Vagina (tissue), 2 donors: Measurements from ENCODE around the gene PTK6. TPM values are rescaled to one million over a fixed set of nuclear protein-coding genes. Genes with fewer than 3 reads are reported as not detected.

Experiments
- DNase-seq, 2 donors: peaks; one replicate each; pipeline ENCODE4 v3.0.0-alpha.2; 2017; ENCODE audit errors: extremely low spot score in 2 of 2
- H3K27ac ChIP-seq: fragments of 200-600 bp; sonication (generic); one replicate; pipeline ENCODE4 v1.5.1; 2019
- H3K27me3 ChIP-seq: fragments of 200-600 bp; sonication (generic); one replicate; pipeline ENCODE4 v1.5.1; 2019
- H3K36me3 ChIP-seq, 2 donors: fragments of 200-600 bp; sonication (generic); one replicate each; pipeline ENCODE4 v1.5.1; 2017 to 2019
- H3K4me1 ChIP-seq: fragments of 200-600 bp; sonication (generic); one replicate; pipeline ENCODE4 v1.5.1; 2019
- H3K4me3 ChIP-seq, 2 donors: fragments of 200-600 bp; sonication (generic); 1 replicate in 1 of 2; 2 replicates in 1 of 2; pipeline ENCODE4 v1.5.1; 2016 to 2019
- H3K9me3 ChIP-seq: fragments of 200-600 bp; sonication (generic); one replicate; pipeline ENCODE4 v1.5.1; 2019
- POLR2A ChIP-seq, 2 donors: fragments of 450-650 bp; IDR thresholded peaks; one replicate each; pipeline ENCODE4 v1.6.1; 2017; ENCODE audit warnings: antibody characterized with exemption in 2 of 2, mild to moderate bottlenecking in 2 of 2, moderate library complexity in 2 of 2
- POLR2AphosphoS5 ChIP-seq, 2 donors: sonication (generic); formaldehyde crosslinking; IDR thresholded peaks; one replicate each; pipeline ENCODE4 v1.9.0; 2017; ENCODE audit warnings: antibody characterized with exemption in 2 of 2, mild to moderate bottlenecking in 2 of 2, low read depth in 1 of 2; ENCODE audit not compliant: insufficient read depth in 1 of 2
- intact Hi-C: fragments of 100-400 bp; cut with DNase I; formaldehyde crosslinking; loops from one replicate; pipeline ENCODE4 v1.15.1; 2023
- total RNA-seq: library from RNA; depleted of rRNA; stranded (reverse); fragments of >200 nt; gene quantifications from one replicate; pipeline ENCODE4 v1.2.3, GENCODE V29; 2016
- TF ChIP-seq, protein P1 (sequence below), 3 experiments: fragments of 450-650 bp in 2 of 3; fragments of 200-600 bp in 1 of 3; sonication (generic) in 1 of 3; IDR thresholded peaks; one replicate each; pipeline ENCODE4 v1.5.1; 2017 to 2019; ENCODE audit warnings: antibody characterized with exemption in 3 of 3, mild to moderate bottlenecking in 2 of 3, moderate library complexity in 2 of 3

Gene PTK6
- total RNA-seq, 1 donor from 2014 or later = 25.8 TPM

DNA sequence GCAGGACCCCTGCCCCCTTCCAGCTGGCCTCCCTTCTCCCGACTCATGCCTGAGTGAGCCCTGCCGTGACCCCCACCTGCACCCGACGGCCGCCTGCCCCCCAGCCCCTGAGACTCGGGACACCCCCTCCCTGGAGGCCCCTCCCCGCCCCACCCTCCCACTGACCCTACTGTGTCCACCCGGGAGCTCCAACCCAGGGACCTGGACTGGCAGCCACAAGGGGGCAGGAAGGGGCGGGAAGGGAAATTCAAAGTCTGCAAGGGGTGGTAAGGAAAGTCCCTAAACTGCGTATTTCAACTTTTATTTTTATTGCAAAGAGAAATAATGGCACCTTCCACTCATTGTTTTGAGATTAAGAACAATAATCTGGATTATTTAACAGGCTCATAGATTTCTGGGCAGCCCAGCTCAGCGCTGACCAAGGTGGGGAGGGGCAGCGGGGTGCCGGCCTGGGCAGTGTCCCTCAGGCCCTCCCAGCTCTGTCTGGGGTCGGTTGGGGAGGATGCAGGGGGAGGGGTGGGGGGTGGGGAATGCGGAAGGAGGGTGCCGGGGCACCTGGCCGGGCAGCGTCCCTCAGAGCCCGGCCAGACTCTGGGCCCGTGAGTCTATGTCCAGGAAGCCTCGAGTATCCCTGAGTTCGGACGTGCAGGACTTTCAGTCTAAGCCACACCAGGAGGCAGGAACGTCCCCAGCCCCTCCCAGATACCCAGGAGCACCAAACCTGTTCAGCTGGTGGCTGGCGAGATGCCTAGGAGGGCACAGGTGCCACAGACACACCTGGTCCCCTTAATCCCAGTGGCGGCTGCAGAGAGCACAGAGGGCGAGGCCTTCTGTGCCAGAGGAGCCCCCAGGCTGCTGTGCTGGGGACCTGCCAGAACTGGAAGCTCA, 1.3 kb upstream of the PTK6 start:
- Histone ChIP-seq H3K27ac (peak overlapping the region; percentile 65), H3K9me3 (no peaks in the 10 kb centered on the region), H3K27me3 (no peaks in the 10 kb centered on the region), H3K4me3 (peak overlapping the region; percentile 28 to 42), H3K4me1 (peaks cover 47% of the 10 kb centered on the region), H3K36me3 (no peaks in the 10 kb centered on the region)
- TF ChIP-seq, protein P1, sequence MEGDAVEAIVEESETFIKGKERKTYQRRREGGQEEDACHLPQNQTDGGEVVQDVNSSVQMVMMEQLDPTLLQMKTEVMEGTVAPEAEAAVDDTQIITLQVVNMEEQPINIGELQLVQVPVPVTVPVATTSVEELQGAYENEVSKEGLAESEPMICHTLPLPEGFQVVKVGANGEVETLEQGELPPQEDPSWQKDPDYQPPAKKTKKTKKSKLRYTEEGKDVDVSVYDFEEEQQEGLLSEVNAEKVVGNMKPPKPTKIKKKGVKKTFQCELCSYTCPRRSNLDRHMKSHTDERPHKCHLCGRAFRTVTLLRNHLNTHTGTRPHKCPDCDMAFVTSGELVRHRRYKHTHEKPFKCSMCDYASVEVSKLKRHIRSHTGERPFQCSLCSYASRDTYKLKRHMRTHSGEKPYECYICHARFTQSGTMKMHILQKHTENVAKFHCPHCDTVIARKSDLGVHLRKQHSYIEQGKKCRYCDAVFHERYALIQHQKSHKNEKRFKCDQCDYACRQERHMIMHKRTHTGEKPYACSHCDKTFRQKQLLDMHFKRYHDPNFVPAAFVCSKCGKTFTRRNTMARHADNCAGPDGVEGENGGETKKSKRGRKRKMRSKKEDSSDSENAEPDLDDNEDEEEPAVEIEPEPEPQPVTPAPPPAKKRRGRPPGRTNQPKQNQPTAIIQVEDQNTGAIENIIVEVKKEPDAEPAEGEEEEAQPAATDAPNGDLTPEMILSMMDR (IDR thresholded peaks at IDR 0.05) = peak in 1 of 3 experiments; percentile 57
- TF ChIP-seq POLR2AphosphoS5 (IDR thresholded peaks at IDR 0.05; ENCODE audit: insufficient read depth in 1 of 2, low read depth in 1 of 2) (no peak), POLR2A (IDR thresholded peaks at IDR 0.05) (no peak)
- intact Hi-C loops = no loop called here
- no peak for DNase-seq

DNA sequence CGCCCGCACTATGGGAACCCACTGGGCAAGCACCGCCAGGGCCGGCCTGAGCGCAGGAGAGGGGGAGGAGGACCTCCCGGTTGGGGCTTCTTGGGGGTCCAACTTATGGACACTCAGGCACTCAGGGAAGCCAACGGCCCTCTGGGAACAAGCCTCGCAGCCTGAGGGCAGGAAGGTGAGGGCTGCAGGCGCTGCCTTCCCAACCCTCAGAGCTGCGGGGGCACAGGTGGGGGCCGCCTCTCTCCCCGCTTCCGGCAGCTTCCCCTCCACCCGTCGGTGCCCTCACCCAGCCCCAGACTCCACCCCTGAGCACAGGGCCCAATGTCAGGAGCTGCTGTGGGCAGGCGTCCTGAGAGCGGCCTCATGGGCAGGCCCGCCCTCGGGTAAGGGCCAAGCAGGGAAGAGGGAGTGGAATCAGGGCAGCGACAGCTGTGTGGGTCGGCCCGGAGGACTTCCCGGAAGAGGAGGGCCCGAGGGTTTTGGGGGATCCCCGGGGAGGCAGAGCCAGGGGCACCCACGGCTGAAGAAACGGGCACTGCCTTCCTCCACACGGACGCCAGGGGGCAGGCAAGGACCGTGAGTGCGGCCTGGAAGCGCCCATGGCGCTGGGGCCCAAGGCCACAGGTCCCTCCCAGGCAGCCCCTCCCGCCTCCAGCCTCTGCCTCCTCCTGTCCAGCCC, 488 bp upstream of the PTK6 start:
- Histone ChIP-seq H3K27ac (peak overlapping the region; percentile 65), H3K27me3 (no peaks in the 10 kb centered on the region), H3K4me1 (peaks cover 47% of the 10 kb centered on the region), H3K9me3 (no peaks in the 10 kb centered on the region), H3K36me3 (no peaks in the 10 kb centered on the region), H3K4me3 (peak overlapping the region; percentile 28 to 42)
- intact Hi-C loops = loop anchor here (2.0 kb wide), 1 partner anchor 437 kb away; no protein-coding TSS in a partner anchor
- TF ChIP-seq, protein P1 (IDR thresholded peaks at IDR 0.05) = peak; percentile 82 to 99 (median 96)
- TF ChIP-seq POLR2A (IDR thresholded peaks at IDR 0.05) (no peak), POLR2AphosphoS5 (IDR thresholded peaks at IDR 0.05; ENCODE audit: insufficient read depth in 1 of 2, low read depth in 1 of 2) (peak; percentile 41 to 69)
- no peak for DNase-seq

DNA sequence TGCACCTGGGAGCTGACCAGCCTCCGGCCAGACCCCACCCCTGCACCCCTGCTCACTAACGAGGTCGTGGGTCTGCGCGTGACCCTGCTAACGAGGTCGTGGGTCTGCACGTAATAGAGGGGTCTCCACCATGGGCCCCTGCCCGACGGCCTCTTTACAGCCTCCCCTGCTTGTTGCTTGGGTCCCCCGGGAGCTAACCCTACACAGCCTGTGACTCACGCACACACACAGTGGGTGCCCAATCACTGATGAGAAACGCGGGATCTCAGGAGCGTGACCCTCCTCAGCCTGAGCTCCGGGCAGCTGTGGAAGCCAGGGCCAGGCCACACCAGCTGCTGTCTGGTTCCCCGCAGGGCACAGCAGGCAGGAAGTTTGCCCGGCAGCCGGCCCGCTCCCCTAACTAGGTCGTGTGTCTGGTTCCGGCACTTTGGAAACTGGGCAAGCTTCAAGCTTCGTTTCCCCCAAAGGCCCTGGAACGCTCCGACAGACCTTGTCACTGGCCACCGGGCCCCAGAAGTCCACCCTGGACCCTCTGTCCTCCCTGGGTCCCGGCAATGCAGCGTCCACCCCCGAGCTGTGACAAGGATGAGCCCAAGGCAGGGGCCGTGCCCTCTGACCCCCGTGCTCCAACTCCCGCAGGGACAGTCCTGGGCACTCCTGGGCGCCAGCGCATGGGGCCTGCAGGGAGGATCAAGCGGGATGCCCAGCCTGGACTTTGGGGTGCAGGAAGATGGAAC, 767 bp downstream of the PTK6 start:
- Histone ChIP-seq H3K9me3 (no peaks in the 10 kb centered on the region), H3K36me3 (no peaks in the 10 kb centered on the region), H3K27me3 (no peaks in the 10 kb centered on the region), H3K27ac (peak overlapping the region; percentile 65), H3K4me3 (peak overlapping the region; percentile 28 to 42), H3K4me1 (peaks cover 47% of the 10 kb centered on the region)
- DNase-seq = no peak
- TF ChIP-seq, protein P1 (IDR thresholded peaks at IDR 0.05) = no peak
- TF ChIP-seq POLR2AphosphoS5 (IDR thresholded peaks at IDR 0.05; ENCODE audit: insufficient read depth in 1 of 2, low read depth in 1 of 2) (no peak), POLR2A (IDR thresholded peaks at IDR 0.05) (no peak)
- intact Hi-C loops = loop anchor here (2.0 kb wide), 1 partner anchor 438 kb away; no protein-coding TSS in a partner anchor

DNA sequence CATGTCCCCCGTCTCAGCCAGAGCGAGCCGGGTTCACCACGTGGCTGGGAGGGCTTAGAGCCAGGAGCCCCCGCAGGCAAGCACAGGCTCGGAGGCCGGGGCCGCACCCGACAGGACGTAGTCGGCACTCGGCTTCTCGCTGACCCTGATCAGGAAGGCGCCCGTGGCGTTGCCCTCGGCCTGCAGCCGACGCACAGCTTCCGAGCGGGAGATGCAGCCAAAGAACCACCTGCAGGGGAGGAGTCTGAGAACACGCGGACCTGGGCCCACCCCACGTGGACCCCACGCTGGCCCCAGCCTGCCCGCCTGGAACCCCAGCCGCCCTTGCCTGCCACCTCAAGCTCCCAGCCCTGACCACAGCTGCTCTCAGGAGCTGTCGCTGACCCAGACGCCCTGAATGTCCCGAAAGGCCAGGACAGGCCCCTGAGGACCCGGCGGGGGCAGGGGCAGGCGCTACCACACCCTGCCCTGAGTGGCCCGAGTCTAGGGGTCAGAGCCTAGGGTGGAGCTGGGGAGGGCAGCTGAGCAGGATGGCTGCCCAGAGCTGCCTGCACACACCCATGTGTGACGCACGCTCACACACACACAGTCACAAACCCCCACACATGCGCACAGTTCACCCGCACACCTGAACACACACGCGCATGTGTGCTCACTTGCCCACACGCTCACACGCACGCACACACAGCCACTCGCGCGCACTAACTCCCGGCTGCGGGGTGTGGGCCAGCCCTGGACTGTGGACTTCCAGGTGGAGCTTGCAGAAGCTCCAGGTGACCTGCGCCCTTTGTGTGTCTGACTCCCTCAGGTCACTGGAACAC, 2.1 kb downstream of the PTK6 start:
- Histone ChIP-seq H3K9me3 (no peaks in the 10 kb centered on the region), H3K4me3 (peak overlapping the region in 1 of 2 donors; percentile 12), H3K27me3 (no peaks in the 10 kb centered on the region), H3K36me3 (no peaks in the 10 kb centered on the region), H3K27ac (peak overlapping the region; percentile 26), H3K4me1 (peaks cover 47% of the 10 kb centered on the region)
- no peak for DNase-seq
- intact Hi-C loops = no loop called here
- TF ChIP-seq POLR2A (IDR thresholded peaks at IDR 0.05) (no peak), POLR2AphosphoS5 (IDR thresholded peaks at IDR 0.05; ENCODE audit: insufficient read depth in 1 of 2, low read depth in 1 of 2) (peak in 1 of 2 donors; percentile 49)
